HepG2 (cell line): ENCODE measurements around the gene ORM1. TPM values are rescaled to one million over a fixed set of nuclear protein-coding genes. Genes with fewer than 3 reads are reported as not detected.

Experiments
- CEBPB ChIP-seq: IDR thresholded peaks from 2 replicates; pipeline ENCODE4 v1.6.1; 2011; ENCODE audit warnings: low read depth, low read length, improper control_type of control experiment, borderline replicate concordance
- DNMT1 ChIP-seq: sonication (generic); formaldehyde crosslinking; IDR thresholded peaks from 2 replicates; pipeline ENCODE4 v1.5.1; 2020; ENCODE audit warnings: mild to moderate bottlenecking, missing genetic modification reagents
- EZH2 ChIP-seq: conservative IDR thresholded peaks from 2 replicates; pipeline ENCODE4 v1.6.1; 2012; ENCODE audit warnings: mild to moderate bottlenecking, low read depth, low read length, moderate library complexity
- FOXA1 ChIP-seq, 2 experiments: fragments of 450-650 bp in 1 of 2; sonication (generic) in 1 of 2; formaldehyde crosslinking in 1 of 2; IDR thresholded peaks; 2 replicates each; pipeline versions ENCODE4 v1.4.0 to v1.6.1; 2016 to 2020; ENCODE audit warnings: missing genetic modification reagents in 1 of 2
- HES4 ChIP-seq: sonication (generic); formaldehyde crosslinking; IDR thresholded peaks from 2 replicates; pipeline ENCODE4 v1.9.0; 2021; ENCODE audit warnings: mild to moderate bottlenecking, missing genetic modification reagents, borderline replicate concordance
- KLF13 ChIP-seq: sonication (generic); formaldehyde crosslinking; IDR thresholded peaks from 2 replicates; pipeline ENCODE4 v1.4.0; 2020; ENCODE audit warnings: mild to moderate bottlenecking, missing genetic modification reagents
- MTA3 ChIP-seq: sonication (generic); formaldehyde crosslinking; IDR thresholded peaks from 2 replicates; pipeline ENCODE4 v1.4.0; 2020; ENCODE audit warnings: missing genetic modification reagents
- NFYB ChIP-seq: sonication (generic); formaldehyde crosslinking; IDR thresholded peaks from 2 replicates; pipeline ENCODE4 v1.4.0; 2020; ENCODE audit warnings: missing genetic modification reagents
- NR1H2 ChIP-seq: sonication (generic); formaldehyde crosslinking; IDR thresholded peaks from 2 replicates; pipeline ENCODE4 v1.8.1; 2022; ENCODE audit warnings: low read depth, missing genetic modification reagents, borderline replicate concordance
- RAD51 ChIP-seq: fragments of 450-650 bp; IDR thresholded peaks from 2 replicates; pipeline ENCODE4 v1.6.1; 2016; ENCODE audit warnings: borderline replicate concordance
- SMC3 ChIP-seq: IDR thresholded peaks from 2 replicates; pipeline ENCODE4 v1.6.1; 2011; ENCODE audit warnings: low read length, improper control_type of control experiment
- SMYD3 ChIP-seq: sonication (generic); formaldehyde crosslinking; IDR thresholded peaks from 2 replicates; pipeline ENCODE4 v1.8.1; 2023; ENCODE audit warnings: mild to moderate bottlenecking, missing genetic modification reagents
- ZC3H4 ChIP-seq: sonication (generic); formaldehyde crosslinking; IDR thresholded peaks from 2 replicates; pipeline ENCODE4 v1.4.0; 2020; ENCODE audit warnings: missing genetic modification reagents, borderline replicate concordance
- ZFP90 ChIP-seq: sonication (generic); formaldehyde crosslinking; IDR thresholded peaks from 2 replicates; pipeline ENCODE4 v1.8.0; 2022; ENCODE audit warnings: missing genetic modification reagents, mild to moderate bottlenecking, inconsistent platforms, borderline replicate concordance
- ZMAT3 ChIP-seq: sonication (generic); formaldehyde crosslinking; conservative IDR thresholded peaks from 2 replicates; pipeline ENCODE4 v1.7.0; 2021; ENCODE audit warnings: missing genetic modification reagents
- ZNF160 ChIP-seq: sonication (generic); formaldehyde crosslinking; IDR thresholded peaks from 2 replicates; pipeline ENCODE4 v1.8.0; 2022; ENCODE audit warnings: mild to moderate bottlenecking, inconsistent platforms, missing genetic modification reagents
- ZNF253 ChIP-seq: sonication (generic); formaldehyde crosslinking; IDR thresholded peaks from 2 replicates; pipeline ENCODE4 v1.8.0; 2022; ENCODE audit warnings: mild to moderate bottlenecking, missing genetic modification reagents, borderline replicate concordance
- ZNF264 ChIP-seq: sonication (generic); formaldehyde crosslinking; IDR thresholded peaks from 2 replicates; pipeline ENCODE4 v1.4.0; 2020; ENCODE audit warnings: missing genetic modification reagents
- ZNF350 ChIP-seq: sonication (generic); formaldehyde crosslinking; IDR thresholded peaks from 2 replicates; pipeline ENCODE4 v1.4.0; 2020; ENCODE audit warnings: mild to moderate bottlenecking, low read depth, missing genetic modification reagents, borderline replicate concordance
- polyA plus RNA-seq, 8 experiments: library from polyadenylated mRNA; depleted of rRNA in 3 of 8; stranded (reverse) in 7 of 8; unstranded in 1 of 8; fragments of >200 nt; fragmentation: Illumina TruSeq in 4 of 8; extraction: Trizol in 4 of 8; gene quantifications; 2 replicates each; pipeline versions ENCODE4 v1.2.1 to v1.2.3, GENCODE V29; 2011 to 2016; ENCODE audit warnings: low read depth in 4 of 8, missing spikeins in 1 of 8, mixed read lengths in 1 of 8; ENCODE audit not compliant: insufficient read depth in 1 of 8
- total RNA-seq, 5 experiments: library from RNA; depleted of rRNA; stranded (reverse); fragments of >200 nt; fragmentation: Illumina TruSeq; extraction: Trizol; gene quantifications; 2 replicates each; pipeline ENCODE4 v1.2.3, GENCODE V29; 2016; ENCODE audit warnings: low read depth in 1 of 5
- TF ChIP-seq, protein P1 (sequence below): sonication (generic); formaldehyde crosslinking; IDR thresholded peaks from 2 replicates; pipeline ENCODE4 v1.8.0; 2022; ENCODE audit warnings: mild to moderate bottlenecking, missing genetic modification reagents; ENCODE audit not compliant: insufficient replicate concordance
- TF ChIP-seq, protein P2 (sequence below): sonication (generic); formaldehyde crosslinking; IDR thresholded peaks from 2 replicates; pipeline ENCODE4 v1.5.0; 2020; ENCODE audit warnings: missing genetic modification reagents
- TF ChIP-seq, protein P3 (sequence below): sonication (generic); formaldehyde crosslinking; IDR thresholded peaks from 2 replicates; pipeline ENCODE4 v1.5.1; 2020; ENCODE audit warnings: mild to moderate bottlenecking, missing genetic modification reagents

The ORM1 gene
- total and polyA plus RNA-seq, 2 of the 13 experiments (the other 11 are each of a cell fraction or from before 2014, with no cell fraction given), result 699 to 1,180 TPM

DNA sequence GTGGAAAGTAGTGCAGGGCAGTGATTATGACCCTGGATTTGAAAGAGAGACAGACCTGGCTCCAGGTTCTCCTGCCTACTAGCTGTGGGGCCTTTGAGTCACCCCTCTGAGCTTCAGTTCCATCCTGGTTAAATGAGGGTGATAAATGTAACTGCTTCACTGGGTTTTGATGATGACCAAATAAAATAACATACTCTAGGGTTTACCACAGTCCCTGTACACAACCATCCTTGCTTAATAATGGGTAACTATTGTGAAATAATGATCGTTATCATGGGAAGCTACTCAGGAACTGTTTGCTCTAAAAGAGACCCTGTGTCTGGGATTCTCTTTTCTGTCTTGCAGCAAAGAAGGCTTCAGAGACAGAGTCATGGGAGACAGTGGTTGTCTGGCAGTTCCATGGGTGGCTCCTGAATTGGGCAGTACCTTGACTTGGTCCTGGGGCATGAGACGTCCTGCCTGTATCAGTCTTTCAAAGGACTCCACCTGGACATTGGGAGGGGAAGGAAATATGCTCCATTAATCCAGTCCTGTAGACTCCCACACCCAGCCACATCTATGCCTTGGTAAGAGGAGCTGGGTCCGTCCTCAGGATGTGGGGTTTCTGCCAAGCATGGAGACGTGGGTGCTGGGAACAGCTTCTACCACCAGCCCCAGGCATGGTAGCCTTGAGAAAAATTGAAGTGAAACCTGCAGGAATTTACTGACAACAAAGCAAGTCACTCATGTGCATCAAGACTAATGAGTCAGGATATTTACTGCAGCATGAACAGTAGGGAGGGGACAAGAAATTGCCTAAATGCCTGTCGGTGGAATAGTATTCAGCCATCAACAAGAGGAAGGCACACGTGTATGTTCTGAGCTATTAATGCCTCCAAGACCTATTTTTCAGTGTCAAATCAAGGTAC is 41.5 kb downstream of the ORM1 start (continued):
- TF ChIP-seq EZH2 (no peak), RAD51 (no peak), NR1H2 (no peak), SMYD3 (no peak), KLF13 (CRISPR knock-in tag) (no peak), ZNF253 (CRISPR knock-in tag) (no peak), ZFP90 (CRISPR knock-in tag) (no peak), HES4 (CRISPR knock-in tag) (no peak), NFYB (CRISPR knock-in tag) (no peak), ZNF160 (no peak), MTA3 (CRISPR knock-in tag) (no peak), DNMT1 (CRISPR knock-in tag) (no peak), ZNF264 (CRISPR knock-in tag) (no peak), CEBPB (peak; percentile 98), SMC3 (peak; percentile 22; the same call in 1 of the 2 replicates), ZMAT3 (CRISPR knock-in tag) (no peak), ZC3H4 (CRISPR knock-in tag) (no peak), ZNF350 (CRISPR knock-in tag) (no peak), FOXA1 (IDR thresholded peaks at IDR 0.05) (no peak), FOXA1 (CRISPR knock-in tag; IDR thresholded peaks at IDR 0.05) (peak; percentile 28; the same call in 1 of the 2 replicates)
- TF ChIP-seq, protein P1, sequence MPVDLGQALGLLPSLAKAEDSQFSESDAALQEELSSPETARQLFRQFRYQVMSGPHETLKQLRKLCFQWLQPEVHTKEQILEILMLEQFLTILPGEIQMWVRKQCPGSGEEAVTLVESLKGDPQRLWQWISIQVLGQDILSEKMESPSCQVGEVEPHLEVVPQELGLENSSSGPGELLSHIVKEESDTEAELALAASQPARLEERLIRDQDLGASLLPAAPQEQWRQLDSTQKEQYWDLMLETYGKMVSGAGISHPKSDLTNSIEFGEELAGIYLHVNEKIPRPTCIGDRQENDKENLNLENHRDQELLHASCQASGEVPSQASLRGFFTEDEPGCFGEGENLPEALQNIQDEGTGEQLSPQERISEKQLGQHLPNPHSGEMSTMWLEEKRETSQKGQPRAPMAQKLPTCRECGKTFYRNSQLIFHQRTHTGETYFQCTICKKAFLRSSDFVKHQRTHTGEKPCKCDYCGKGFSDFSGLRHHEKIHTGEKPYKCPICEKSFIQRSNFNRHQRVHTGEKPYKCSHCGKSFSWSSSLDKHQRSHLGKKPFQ (CRISPR knock-in tag), result no peak
- TF ChIP-seq, protein P2, sequence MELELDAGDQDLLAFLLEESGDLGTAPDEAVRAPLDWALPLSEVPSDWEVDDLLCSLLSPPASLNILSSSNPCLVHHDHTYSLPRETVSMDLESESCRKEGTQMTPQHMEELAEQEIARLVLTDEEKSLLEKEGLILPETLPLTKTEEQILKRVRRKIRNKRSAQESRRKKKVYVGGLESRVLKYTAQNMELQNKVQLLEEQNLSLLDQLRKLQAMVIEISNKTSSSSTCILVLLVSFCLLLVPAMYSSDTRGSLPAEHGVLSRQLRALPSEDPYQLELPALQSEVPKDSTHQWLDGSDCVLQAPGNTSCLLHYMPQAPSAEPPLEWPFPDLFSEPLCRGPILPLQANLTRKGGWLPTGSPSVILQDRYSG (CRISPR knock-in tag), result no peak
- TF ChIP-seq, protein P3, sequence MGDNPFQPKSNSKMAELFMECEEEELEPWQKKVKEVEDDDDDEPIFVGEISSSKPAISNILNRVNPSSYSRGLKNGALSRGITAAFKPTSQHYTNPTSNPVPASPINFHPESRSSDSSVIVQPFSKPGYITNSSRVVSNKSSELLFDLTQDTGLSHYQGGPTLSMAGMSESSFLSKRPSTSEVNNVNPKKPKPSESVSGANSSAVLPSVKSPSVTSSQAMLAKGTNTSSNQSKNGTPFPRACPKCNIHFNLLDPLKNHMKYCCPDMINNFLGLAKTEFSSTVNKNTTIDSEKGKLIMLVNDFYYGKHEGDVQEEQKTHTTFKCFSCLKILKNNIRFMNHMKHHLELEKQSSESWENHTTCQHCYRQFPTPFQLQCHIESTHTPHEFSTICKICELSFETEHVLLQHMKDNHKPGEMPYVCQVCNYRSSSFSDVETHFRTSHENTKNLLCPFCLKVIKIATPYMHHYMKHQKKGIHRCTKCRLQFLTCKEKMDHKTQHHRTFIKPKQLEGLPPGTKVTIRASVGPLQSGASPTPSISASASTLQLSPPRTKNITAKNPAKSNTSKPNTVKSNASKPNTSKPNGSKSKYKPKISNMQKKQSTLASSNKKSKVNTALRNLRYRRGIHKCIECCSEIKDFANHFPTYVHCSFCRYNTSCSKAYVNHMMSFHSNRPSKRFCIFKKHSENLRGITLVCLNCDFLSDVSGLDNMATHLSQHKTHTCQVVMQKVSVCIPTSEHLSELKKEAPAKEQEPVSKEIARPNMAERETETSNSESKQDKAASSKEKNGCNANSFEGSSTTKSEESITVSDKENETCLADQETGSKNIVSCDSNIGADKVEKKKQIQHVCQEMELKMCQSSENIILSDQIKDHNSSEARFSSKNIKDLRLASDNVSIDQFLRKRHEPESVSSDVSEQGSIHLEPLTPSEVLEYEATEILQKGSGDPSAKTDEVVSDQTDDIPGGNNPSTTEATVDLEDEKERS (CRISPR knock-in tag), result no peak
